ENCODE measurements around the gene LATS2.

DNA sequence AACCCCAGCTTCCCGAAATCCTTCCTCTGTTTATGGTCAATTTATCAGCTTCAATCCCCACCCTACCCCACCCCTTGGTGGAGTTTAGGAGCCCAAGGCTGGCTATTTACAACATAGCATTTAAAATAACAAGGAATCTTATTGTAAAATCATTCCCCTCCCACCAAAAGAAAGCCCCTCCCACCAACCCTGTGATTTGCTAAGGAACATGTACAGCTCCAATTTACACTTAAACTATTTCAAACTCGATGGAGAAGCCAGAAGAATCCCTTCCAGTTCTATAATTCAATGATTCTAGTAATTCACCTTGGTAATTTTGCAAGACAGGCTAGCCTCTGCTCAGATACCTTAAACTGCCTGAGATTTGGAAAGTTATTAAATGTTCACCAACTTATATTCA is 3.0 kb downstream of the LATS2 start:
- TF ChIP-seq, protein P1, sequence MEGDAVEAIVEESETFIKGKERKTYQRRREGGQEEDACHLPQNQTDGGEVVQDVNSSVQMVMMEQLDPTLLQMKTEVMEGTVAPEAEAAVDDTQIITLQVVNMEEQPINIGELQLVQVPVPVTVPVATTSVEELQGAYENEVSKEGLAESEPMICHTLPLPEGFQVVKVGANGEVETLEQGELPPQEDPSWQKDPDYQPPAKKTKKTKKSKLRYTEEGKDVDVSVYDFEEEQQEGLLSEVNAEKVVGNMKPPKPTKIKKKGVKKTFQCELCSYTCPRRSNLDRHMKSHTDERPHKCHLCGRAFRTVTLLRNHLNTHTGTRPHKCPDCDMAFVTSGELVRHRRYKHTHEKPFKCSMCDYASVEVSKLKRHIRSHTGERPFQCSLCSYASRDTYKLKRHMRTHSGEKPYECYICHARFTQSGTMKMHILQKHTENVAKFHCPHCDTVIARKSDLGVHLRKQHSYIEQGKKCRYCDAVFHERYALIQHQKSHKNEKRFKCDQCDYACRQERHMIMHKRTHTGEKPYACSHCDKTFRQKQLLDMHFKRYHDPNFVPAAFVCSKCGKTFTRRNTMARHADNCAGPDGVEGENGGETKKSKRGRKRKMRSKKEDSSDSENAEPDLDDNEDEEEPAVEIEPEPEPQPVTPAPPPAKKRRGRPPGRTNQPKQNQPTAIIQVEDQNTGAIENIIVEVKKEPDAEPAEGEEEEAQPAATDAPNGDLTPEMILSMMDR (IDR thresholded peaks at IDR 0.05; ENCODE audit: low read depth, low read length), result no peak
- no peak for TF ChIP-seq POLR2A (IDR thresholded peaks at IDR 0.05; ENCODE audit: extremely low read depth, insufficient read length)
- TF ChIP-seq MYC (IDR thresholded peaks at IDR 0.05; ENCODE audit: low read depth, low read length), result no peak
